DND-41 (cell line): Measurements from ENCODE around the gene PASK.

ENCODE experiments used
- ATAC-seq: fragments of 200-7000 bp; cut with Tn5 transposase; 3 replicates; pipeline ENCODE4 v1.9.1; 2021; ENCODE audit warnings: low read depth; ENCODE audit not compliant: insufficient read depth
- DNase-seq: peaks from one replicate; pipeline ENCODE4 v3.0.0-alpha.2; 2020
- H2AFZ ChIP-seq: 2 replicates; pipeline ENCODE4 v1.6.0; 2012; ENCODE audit warnings: low read depth, low read length
- H3K27ac ChIP-seq: 2 replicates; pipeline ENCODE4 v1.5.1; 2012; ENCODE audit warnings: low read length, inconsistent platforms
- H3K27me3 ChIP-seq: fragments of 200-600 bp; sonication (generic); 2 replicates; pipeline ENCODE4 v1.6.0; 2012; ENCODE audit warnings: low read length, mild to moderate bottlenecking, inconsistent platforms; ENCODE audit not compliant: insufficient read depth, poor library complexity
- H3K36me3 ChIP-seq: 2 replicates; pipeline ENCODE4 v1.5.1; 2012; ENCODE audit warnings: low read length, inconsistent platforms; ENCODE audit not compliant: insufficient read depth
- H3K4me1 ChIP-seq: 2 replicates; pipeline ENCODE4 v1.5.1; 2012; ENCODE audit warnings: mild to moderate bottlenecking, low read length; ENCODE audit not compliant: insufficient read depth
- H3K4me2 ChIP-seq: 2 replicates; pipeline ENCODE4 v1.6.0; 2012; ENCODE audit warnings: mild to moderate bottlenecking, moderate library complexity, low read length, inconsistent platforms; ENCODE audit not compliant: insufficient read depth
- H3K4me3 ChIP-seq, 2 experiments: fragments of 200-600 bp in 1 of 2; shearing (Covaris generic) in 1 of 2; 2 replicates each; pipeline ENCODE4 v1.5.1; 2012 to 2016; ENCODE audit warnings: inconsistent platforms in 2 of 2, low read length in 2 of 2, mild to moderate bottlenecking in 2 of 2, low read depth in 1 of 2, moderate library complexity in 1 of 2
- H3K79me2 ChIP-seq: 2 replicates; pipeline ENCODE4 v1.6.0; 2012; ENCODE audit warnings: low read length, inconsistent platforms; ENCODE audit not compliant: insufficient read depth
- H3K9ac ChIP-seq: 2 replicates; pipeline ENCODE4 v1.6.0; 2012; ENCODE audit warnings: low read depth, mild to moderate bottlenecking, inconsistent platforms, low read length, moderate library complexity
- H3K9me3 ChIP-seq: 2 replicates; pipeline ENCODE4 v1.5.1; 2012; ENCODE audit warnings: low read length, moderate library complexity, mild to moderate bottlenecking, inconsistent platforms; ENCODE audit not compliant: insufficient read depth, severe bottlenecking
- H4K20me1 ChIP-seq: 2 replicates; pipeline ENCODE4 v1.6.0; 2012; ENCODE audit warnings: low read length; ENCODE audit not compliant: insufficient read depth
- EZH2 ChIP-seq: IDR thresholded peaks from 3 replicates; pipeline ENCODE4 v1.6.1; 2012; ENCODE audit warnings: borderline replicate concordance, low read depth, mild to moderate bottlenecking, moderate library complexity, low read length, inconsistent platforms; ENCODE audit not compliant: severe bottlenecking
- TF ChIP-seq, protein P1 (sequence below): IDR thresholded peaks from 2 replicates; pipeline ENCODE4 v1.5.1; 2012; ENCODE audit warnings: borderline replicate concordance, low read length, moderate library complexity, mild to moderate bottlenecking; ENCODE audit not compliant: poor library complexity, severe bottlenecking; ENCODE audit errors: extremely low read depth

PASK gene

DNA sequence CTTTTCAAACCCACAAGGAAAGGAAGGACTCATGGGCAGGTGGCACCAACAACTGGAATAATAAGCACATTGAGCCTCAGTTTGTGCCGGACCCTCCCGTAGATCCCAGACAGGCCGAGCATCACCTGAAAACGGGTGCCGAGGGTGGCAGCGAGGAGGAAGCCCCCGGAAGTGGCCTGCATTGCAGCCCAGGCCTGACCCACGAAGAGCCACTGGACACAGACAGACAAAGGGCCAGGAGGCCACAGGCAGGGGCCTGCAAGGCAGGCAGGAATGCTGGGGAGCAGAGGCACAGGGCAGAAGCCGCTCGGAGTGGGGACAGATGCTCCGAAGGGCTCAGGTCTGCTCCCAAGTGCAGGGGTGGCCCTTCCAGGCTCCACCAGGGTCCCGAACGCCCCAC lies 78.9 kb downstream of the PASK start:
- no peak for DNase-seq
- no peak overlapping the region for H3K9ac ChIP-seq
- TF ChIP-seq, protein P1, sequence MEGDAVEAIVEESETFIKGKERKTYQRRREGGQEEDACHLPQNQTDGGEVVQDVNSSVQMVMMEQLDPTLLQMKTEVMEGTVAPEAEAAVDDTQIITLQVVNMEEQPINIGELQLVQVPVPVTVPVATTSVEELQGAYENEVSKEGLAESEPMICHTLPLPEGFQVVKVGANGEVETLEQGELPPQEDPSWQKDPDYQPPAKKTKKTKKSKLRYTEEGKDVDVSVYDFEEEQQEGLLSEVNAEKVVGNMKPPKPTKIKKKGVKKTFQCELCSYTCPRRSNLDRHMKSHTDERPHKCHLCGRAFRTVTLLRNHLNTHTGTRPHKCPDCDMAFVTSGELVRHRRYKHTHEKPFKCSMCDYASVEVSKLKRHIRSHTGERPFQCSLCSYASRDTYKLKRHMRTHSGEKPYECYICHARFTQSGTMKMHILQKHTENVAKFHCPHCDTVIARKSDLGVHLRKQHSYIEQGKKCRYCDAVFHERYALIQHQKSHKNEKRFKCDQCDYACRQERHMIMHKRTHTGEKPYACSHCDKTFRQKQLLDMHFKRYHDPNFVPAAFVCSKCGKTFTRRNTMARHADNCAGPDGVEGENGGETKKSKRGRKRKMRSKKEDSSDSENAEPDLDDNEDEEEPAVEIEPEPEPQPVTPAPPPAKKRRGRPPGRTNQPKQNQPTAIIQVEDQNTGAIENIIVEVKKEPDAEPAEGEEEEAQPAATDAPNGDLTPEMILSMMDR: no peak
- TF ChIP-seq EZH2: no peak
- peaks cover 5% of the 10 kb centered on the region for H3K36me3 ChIP-seq
- no peak for ATAC-seq
- no peak overlapping the region for H3K4me3 ChIP-seq
- H3K9me3 ChIP-seq: no peaks in the 10 kb centered on the region
- H3K79me2 ChIP-seq: no peaks in the 10 kb centered on the region
- no peak overlapping the region for H3K4me2 ChIP-seq
- peaks cover 5% of the 10 kb centered on the region for H4K20me1 ChIP-seq
- H2AFZ ChIP-seq: no peak overlapping the region
- H3K4me1 ChIP-seq: no peaks in the 10 kb centered on the region
- H3K27me3 ChIP-seq: no peaks in the 10 kb centered on the region
- H3K27ac ChIP-seq: no peak overlapping the region

DNA sequence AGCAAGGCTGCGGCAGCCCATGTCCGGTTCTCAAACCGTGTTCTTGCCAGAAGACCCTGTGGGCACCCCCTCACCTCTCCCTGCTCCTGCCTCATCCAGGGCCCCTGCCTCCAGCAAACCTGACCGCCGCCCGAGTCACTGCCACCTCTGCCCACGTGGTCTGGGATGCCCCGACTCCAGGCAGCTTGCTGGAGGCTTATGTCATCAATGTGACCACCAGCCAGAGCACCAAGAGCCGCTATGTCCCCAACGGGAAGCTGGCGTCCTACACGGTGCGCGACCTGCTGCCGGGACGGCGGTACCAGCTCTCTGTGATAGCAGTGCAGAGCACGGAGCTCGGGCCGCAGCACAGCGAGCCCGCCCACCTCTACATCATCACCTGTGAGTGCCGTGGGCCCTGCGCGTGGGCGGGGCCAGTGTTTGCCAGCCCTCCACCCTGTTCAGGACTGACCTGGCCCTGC lies 79.4 kb downstream of the PASK start:
- H3K4me3 ChIP-seq: no peak overlapping the region
- no peaks in the 10 kb centered on the region for H3K79me2 ChIP-seq
- no peaks in the 10 kb centered on the region for H3K36me3 ChIP-seq
- H3K9ac ChIP-seq: no peak overlapping the region
- H4K20me1 ChIP-seq: peaks cover 5% of the 10 kb centered on the region
- ATAC-seq (no peak), DNase-seq (no peak)
- no peaks in the 10 kb centered on the region for H3K9me3 ChIP-seq
- no peaks in the 10 kb centered on the region for H3K27me3 ChIP-seq
- H3K4me1 ChIP-seq: no peaks in the 10 kb centered on the region
- no peak overlapping the region for H3K4me2 ChIP-seq
- TF ChIP-seq, protein P1: no peak
- H2AFZ ChIP-seq: no peak overlapping the region
- no peak overlapping the region for H3K27ac ChIP-seq

DNA sequence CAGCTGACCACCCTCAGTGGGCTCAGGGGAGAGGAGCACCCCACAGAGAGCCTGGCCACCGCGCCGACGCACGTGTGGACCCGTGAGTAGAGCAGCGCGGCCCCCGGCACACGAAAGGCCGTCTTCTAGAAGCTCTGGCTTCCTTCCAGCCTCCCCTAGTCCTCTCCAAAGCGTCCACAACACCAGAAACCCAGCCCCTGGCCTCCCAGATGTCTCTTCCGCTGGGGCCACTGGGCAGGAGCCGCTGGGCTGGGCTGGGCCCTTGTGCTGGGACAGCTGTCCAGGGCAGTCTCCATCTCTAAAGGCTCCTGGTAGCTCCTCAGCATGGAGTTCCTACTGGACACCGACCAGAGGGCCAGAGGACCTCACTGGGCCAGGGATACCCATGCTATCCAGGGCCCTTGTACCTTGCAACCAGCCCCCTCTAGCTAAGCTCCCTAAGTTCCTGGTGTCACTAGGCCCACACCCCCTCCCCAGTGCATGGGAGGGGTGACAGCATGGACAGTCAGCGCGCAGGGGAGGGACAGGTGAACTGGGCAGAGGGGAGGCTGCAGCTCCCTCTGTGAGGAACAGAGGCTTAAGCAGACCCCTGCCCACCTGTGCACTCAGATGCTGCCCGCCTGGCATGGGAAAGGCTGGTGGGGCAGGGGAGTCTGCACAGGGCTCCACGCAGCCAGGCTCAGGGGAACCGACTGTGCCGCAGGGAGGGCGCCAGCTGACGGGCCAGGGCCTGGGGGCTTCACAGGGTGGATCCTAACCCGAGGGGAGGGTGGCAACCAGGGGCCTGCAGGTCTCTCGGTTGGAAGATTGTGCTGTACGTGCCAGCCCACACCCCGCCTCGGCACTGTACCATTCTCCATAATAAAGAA lies 80.1 kb downstream of the PASK start:
- Histone ChIP-seq H2AFZ (no peak overlapping the region), H4K20me1 (peaks cover 5% of the 10 kb centered on the region), H3K4me3 (no peak overlapping the region), H3K27ac (no peak overlapping the region), H3K27me3 (no peaks in the 10 kb centered on the region), H3K4me2 (no peak overlapping the region), H3K9me3 (no peaks in the 10 kb centered on the region), H3K4me1 (no peaks in the 10 kb centered on the region), H3K36me3 (no peaks in the 10 kb centered on the region), H3K9ac (no peak overlapping the region), H3K79me2 (no peaks in the 10 kb centered on the region)
- no peak for TF ChIP-seq EZH2
- TF ChIP-seq, protein P1: no peak
- DNase-seq (no peak), ATAC-seq (no peak)
